HUES6 (cell line): ENCODE measurements around the gene RRAGD.

Source experiments
- H3K27ac ChIP-seq: 2 replicates; pipeline ENCODE4 v1.7.0; 2013; ENCODE audit warnings: low read depth, mild to moderate bottlenecking, low read length, inconsistent platforms
- H3K27me3 ChIP-seq: 2 replicates; pipeline ENCODE4 v1.6.1; 2013; ENCODE audit warnings: low read length; ENCODE audit not compliant: control insufficient read depth, insufficient read depth
- H3K36me3 ChIP-seq: 2 replicates; pipeline ENCODE4 v1.6.1; 2013; ENCODE audit warnings: low read length; ENCODE audit not compliant: control insufficient read depth, insufficient read depth
- H3K4me1 ChIP-seq: 2 replicates; pipeline ENCODE4 v1.6.1; 2013; ENCODE audit warnings: low read length; ENCODE audit not compliant: control insufficient read depth, insufficient read depth
- H3K4me3 ChIP-seq: 2 replicates; pipeline ENCODE4 v1.5.1; 2013; ENCODE audit warnings: low read depth, low read length
- H3K9ac ChIP-seq: one replicate; pipeline ENCODE4 v1.6.1; 2013; ENCODE audit warnings: mild to moderate bottlenecking, low read length
- H3K9me3 ChIP-seq: 2 replicates; pipeline ENCODE4 v1.6.1; 2013; ENCODE audit warnings: low read depth, low read length; ENCODE audit not compliant: control insufficient read depth, insufficient read depth

Gene RRAGD

GRCh38 chr6:89375427-89376267, 36.4 kb downstream of the RRAGD start:
- Histone ChIP-seq H3K27ac (no peak overlapping the region), H3K9ac (no peak overlapping the region)

GRCh38 chr6:89372506-89372901, 39.6 kb downstream of the RRAGD start:
- H3K4me1 ChIP-seq, result peaks cover 11% of the 10 kb centered on the region

More at GRCh38 chr6:89375427-89376267, 36.4 kb downstream of the RRAGD start:
- H3K27me3 ChIP-seq, result no peaks in the 10 kb centered on the region
- H3K4me1 ChIP-seq, result peaks cover 11% of the 10 kb centered on the region
- H3K36me3 ChIP-seq, result no peaks in the 10 kb centered on the region
- H3K4me3 ChIP-seq, result no peak overlapping the region
- H3K9me3 ChIP-seq, result no peaks in the 10 kb centered on the region

GRCh38 chr6:89371849-89372505, 40.1 kb downstream of the RRAGD start:
- Histone ChIP-seq H3K9me3 (no peaks in the 10 kb centered on the region), H3K36me3 (no peaks in the 10 kb centered on the region), H3K27ac (no peak overlapping the region), H3K4me3 (no peak overlapping the region), H3K9ac (no peak overlapping the region), H3K27me3 (no peaks in the 10 kb centered on the region), H3K4me1 (peaks cover 11% of the 10 kb centered on the region)

More at GRCh38 chr6:89372506-89372901, 39.6 kb downstream of the RRAGD start:
- Histone ChIP-seq H3K4me3 (no peak overlapping the region), H3K36me3 (no peaks in the 10 kb centered on the region), H3K27ac (no peak overlapping the region), H3K27me3 (no peaks in the 10 kb centered on the region), H3K9me3 (no peaks in the 10 kb centered on the region), H3K9ac (no peak overlapping the region)

- H3K27me3 ChIP-seq, result no peaks in the 10 kb centered on the region
- H3K9me3 ChIP-seq, result no peaks in the 10 kb centered on the region
- H3K9ac ChIP-seq, result no peak overlapping the region
- peaks cover 2% of the 10 kb centered on the region; the same call in 1 of the 2 replicates for H3K4me1 ChIP-seq
- no peak overlapping the region for H3K4me3 ChIP-seq
- no peaks in the 10 kb centered on the region for H3K36me3 ChIP-seq
- H3K27ac ChIP-seq, result no peak overlapping the region
Observed at GRCh38 chr6:89368999-89369398, 43.1 kb downstream of the RRAGD start.

- Histone ChIP-seq H3K27me3 (no peaks in the 10 kb centered on the region), H3K9ac (no peak overlapping the region), H3K4me3 (no peak overlapping the region), H3K27ac (no peak overlapping the region), H3K4me1 (peaks cover 2% of the 10 kb centered on the region; the same call in 1 of the 2 replicates), H3K36me3 (no peaks in the 10 kb centered on the region), H3K9me3 (no peaks in the 10 kb centered on the region)
Observed at GRCh38 chr6:89368107-89368506, 44.0 kb downstream of the RRAGD start.

- H3K36me3 ChIP-seq, result no peaks in the 10 kb centered on the region
- H3K27ac ChIP-seq, result no peak overlapping the region
- no peaks in the 10 kb centered on the region; the same call in 1 of the 2 replicates for H3K4me1 ChIP-seq
- no peaks in the 10 kb centered on the region for H3K27me3 ChIP-seq
- no peak overlapping the region for H3K9ac ChIP-seq
- no peak overlapping the region for H3K4me3 ChIP-seq
- H3K9me3 ChIP-seq, result no peaks in the 10 kb centered on the region
Observed at GRCh38 chr6:89364586-89364985, 47.5 kb downstream of the RRAGD start.

GRCh38 chr6:89361171-89361570, 50.9 kb downstream of the RRAGD start:
- Histone ChIP-seq H3K27me3 (no peaks in the 10 kb centered on the region; the same call in 1 of the 2 replicates), H3K9me3 (no peaks in the 10 kb centered on the region), H3K4me3 (no peak overlapping the region), H3K4me1 (peaks cover 5% of the 10 kb centered on the region; the same call in 1 of the 2 replicates), H3K36me3 (no peaks in the 10 kb centered on the region), H3K9ac (no peak overlapping the region), H3K27ac (no peak overlapping the region)

GRCh38 chr6:89360415-89360999, 51.6 kb downstream of the RRAGD start:
- no peak overlapping the region for H3K4me3 ChIP-seq

GRCh38 chr6:89359561-89359960, 52.5 kb downstream of the RRAGD start:
- no peaks in the 10 kb centered on the region; the same call in 1 of the 2 replicates for H3K27me3 ChIP-seq
- no peaks in the 10 kb centered on the region for H3K9me3 ChIP-seq
- H3K27ac ChIP-seq, result no peak overlapping the region
- no peaks in the 10 kb centered on the region for H3K36me3 ChIP-seq
- peaks cover 5% of the 10 kb centered on the region; the same call in 1 of the 2 replicates for H3K4me1 ChIP-seq
- no peak overlapping the region for H3K4me3 ChIP-seq
- no peak overlapping the region for H3K9ac ChIP-seq

More at GRCh38 chr6:89360415-89360999, 51.6 kb downstream of the RRAGD start:
- no peak overlapping the region for H3K9ac ChIP-seq
- H3K27me3 ChIP-seq, result no peaks in the 10 kb centered on the region; the same call in 1 of the 2 replicates
- no peak overlapping the region for H3K27ac ChIP-seq
- H3K4me1 ChIP-seq, result peaks cover 5% of the 10 kb centered on the region; the same call in 1 of the 2 replicates
- H3K9me3 ChIP-seq, result no peaks in the 10 kb centered on the region
- no peaks in the 10 kb centered on the region for H3K36me3 ChIP-seq

GRCh38 chr6:89357390-89357789, 54.7 kb downstream of the RRAGD start:
- Histone ChIP-seq H3K4me1 (peaks cover 5% of the 10 kb centered on the region; the same call in 1 of the 2 replicates), H3K9ac (no peak overlapping the region), H3K36me3 (no peaks in the 10 kb centered on the region), H3K4me3 (no peak overlapping the region), H3K27ac (no peak overlapping the region), H3K27me3 (no peaks in the 10 kb centered on the region; the same call in 1 of the 2 replicates), H3K9me3 (no peaks in the 10 kb centered on the region)
